BLaER1 (cell line): ENCODE measurements around the gene HOXC11.

Experiments used
- H3K27ac ChIP-seq: shearing (Covaris generic); formaldehyde crosslinking; 2 replicates; pipeline ENCODE4 v1.8.1; 2022
- H3K27me3 ChIP-seq: shearing (Covaris generic); formaldehyde crosslinking; 2 replicates; pipeline ENCODE4 v1.8.1; 2022
- H3K36me3 ChIP-seq: shearing (Covaris generic); formaldehyde crosslinking; 2 replicates; pipeline ENCODE4 v1.8.1; 2022
- H3K4me1 ChIP-seq: shearing (Covaris generic); formaldehyde crosslinking; 2 replicates; pipeline ENCODE4 v1.8.1; 2022
- H3K4me2 ChIP-seq: shearing (Covaris generic); formaldehyde crosslinking; 2 replicates; pipeline ENCODE4 v1.8.1; 2022
- H3K4me3 ChIP-seq: shearing (Covaris generic); formaldehyde crosslinking; 2 replicates; pipeline ENCODE4 v1.8.1; 2022
- H3K9ac ChIP-seq: shearing (Covaris generic); formaldehyde crosslinking; 2 replicates; pipeline ENCODE4 v1.8.1; 2022
- H3K9me3 ChIP-seq: shearing (Covaris generic); formaldehyde crosslinking; 2 replicates; pipeline ENCODE4 v1.8.1; 2022
- H4K20me1 ChIP-seq: shearing (Covaris generic); formaldehyde crosslinking; 2 replicates; pipeline ENCODE4 v1.8.1; 2022
- Cebpa-rat ChIP-seq: shearing (Covaris generic); IDR thresholded peaks from 2 replicates; pipeline ENCODE4 v1.8.1; 2022

Gene HOXC11

GRCh38 chr12:53956914-53957536 lies 15.9 kb upstream of the HOXC11 start:
- Histone ChIP-seq H3K9ac (no peak overlapping the region), H3K27ac (no peak overlapping the region), H3K27me3 (peaks cover 100% of the 10 kb centered on the region), H4K20me1 (peaks cover 99% of the 10 kb centered on the region), H3K9me3 (peaks cover 37% of the 10 kb centered on the region), H3K36me3 (no peaks in the 10 kb centered on the region), H3K4me1 (peaks cover 9% of the 10 kb centered on the region; the same call in 1 of the 2 replicates), H3K4me3 (no peak overlapping the region), H3K4me2 (no peak overlapping the region)
- TF ChIP-seq Cebpa-rat: no peak

- H3K4me3 ChIP-seq: no peak overlapping the region
- H3K4me1 ChIP-seq: peaks cover 9% of the 10 kb centered on the region; the same call in 1 of the 2 replicates
- peaks cover 100% of the 10 kb centered on the region for H3K27me3 ChIP-seq
- H4K20me1 ChIP-seq: peaks cover 98% of the 10 kb centered on the region
- TF ChIP-seq Cebpa-rat: no peak
- no peaks in the 10 kb centered on the region for H3K36me3 ChIP-seq
- no peak overlapping the region for H3K27ac ChIP-seq
- H3K4me2 ChIP-seq: no peak overlapping the region
- peaks cover 37% of the 10 kb centered on the region for H3K9me3 ChIP-seq
- H3K9ac ChIP-seq: no peak overlapping the region
These were observed 14.8 kb upstream of the HOXC11 start for GRCh38 chr12:53958128-53958527.

DNA sequence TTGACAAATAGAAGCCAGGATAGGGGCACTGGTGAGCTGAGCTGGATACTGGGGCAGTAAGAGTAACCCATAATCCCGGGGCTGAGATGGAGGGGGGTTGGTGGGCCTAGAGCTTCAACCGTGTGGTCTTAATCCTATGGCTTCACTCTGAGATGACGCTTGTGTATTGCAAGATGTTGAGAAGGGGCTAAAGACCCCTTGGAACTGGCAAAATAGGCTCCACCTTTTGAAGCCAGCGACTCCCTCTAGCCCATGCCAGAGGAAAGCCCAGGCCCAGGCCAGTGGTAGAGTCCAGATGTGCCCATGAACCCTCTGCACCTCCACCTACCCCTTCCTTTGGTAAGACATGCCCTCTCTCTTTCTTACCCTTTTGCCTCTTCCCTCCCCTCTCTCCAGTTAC lies 13.6 kb upstream of the HOXC11 start:
- TF ChIP-seq Cebpa-rat: no peak

DNA sequence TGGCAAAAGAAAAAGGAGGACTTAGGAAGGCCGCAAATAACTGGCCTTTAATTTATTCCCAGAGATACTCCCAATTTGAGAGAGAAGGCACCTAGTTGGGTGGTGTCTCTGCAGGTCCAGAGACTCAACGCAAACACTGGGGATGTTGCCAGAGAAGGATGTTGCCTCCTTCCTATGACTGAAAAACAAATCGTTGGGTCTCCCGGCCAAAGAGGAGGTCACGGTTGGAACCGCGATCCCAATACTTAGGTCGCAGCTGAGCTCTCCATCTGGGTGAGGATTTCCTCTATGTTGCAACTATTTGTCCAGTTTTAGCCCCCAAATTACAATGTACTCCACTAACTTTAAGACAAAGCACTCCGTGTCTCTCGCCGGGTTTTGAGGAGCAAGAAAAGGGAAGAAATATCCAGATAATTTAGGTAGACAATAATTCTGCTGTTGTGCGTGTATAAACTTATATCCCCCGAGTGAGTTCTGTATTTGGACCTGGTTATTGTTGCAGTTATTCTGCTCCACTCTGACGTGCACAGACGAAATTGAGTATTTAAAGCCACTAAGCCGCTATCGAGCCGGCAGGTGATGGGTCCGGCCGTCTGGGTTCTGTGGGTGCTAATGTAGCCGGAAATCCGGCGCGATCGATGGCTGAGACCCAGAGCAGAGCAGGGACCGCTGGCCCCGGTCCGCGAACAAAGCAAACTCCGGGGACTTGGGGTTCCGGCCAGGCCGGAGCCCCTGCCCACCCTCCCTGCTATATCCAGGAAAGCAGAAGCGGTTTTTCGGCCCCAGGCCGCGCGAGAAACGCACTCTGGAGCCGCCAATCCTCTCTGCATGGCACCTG lies 12.5 kb upstream of the HOXC11 start:
- Histone ChIP-seq H3K36me3 (no peaks in the 10 kb centered on the region), H3K9me3 (peaks cover 34% of the 10 kb centered on the region), H3K4me3 (no peak overlapping the region), H3K9ac (no peak overlapping the region), H4K20me1 (peaks cover 98% of the 10 kb centered on the region), H3K27me3 (peaks cover 100% of the 10 kb centered on the region), H3K4me2 (no peak overlapping the region), H3K27ac (no peak overlapping the region), H3K4me1 (peaks cover 9% of the 10 kb centered on the region; the same call in 1 of the 2 replicates)
- no peak for TF ChIP-seq Cebpa-rat

More for the DNA sequence above, 13.6 kb upstream of the HOXC11 start:
- Histone ChIP-seq H3K27ac (no peak overlapping the region), H3K9me3 (peaks cover 44% of the 10 kb centered on the region), H3K4me2 (no peak overlapping the region), H3K36me3 (no peaks in the 10 kb centered on the region), H4K20me1 (peaks cover 98% of the 10 kb centered on the region), H3K27me3 (peaks cover 100% of the 10 kb centered on the region), H3K4me1 (peaks cover 9% of the 10 kb centered on the region; the same call in 1 of the 2 replicates), H3K9ac (no peak overlapping the region), H3K4me3 (no peak overlapping the region)

- Histone ChIP-seq H3K27ac (no peak overlapping the region), H3K9me3 (peaks cover 27% of the 10 kb centered on the region), H3K4me1 (peaks cover 9% of the 10 kb centered on the region; the same call in 1 of the 2 replicates), H3K27me3 (peaks cover 100% of the 10 kb centered on the region), H3K4me2 (no peak overlapping the region), H3K36me3 (no peaks in the 10 kb centered on the region), H3K4me3 (no peak overlapping the region), H4K20me1 (peaks cover 98% of the 10 kb centered on the region), H3K9ac (no peak overlapping the region)
- TF ChIP-seq Cebpa-rat: no peak
These were observed 11.7 kb upstream of the HOXC11 start for GRCh38 chr12:53961025-53961761.

- H3K27me3 ChIP-seq: peaks cover 100% of the 10 kb centered on the region
These were observed 9.9 kb upstream of the HOXC11 start for GRCh38 chr12:53963005-53963404.

DNA sequence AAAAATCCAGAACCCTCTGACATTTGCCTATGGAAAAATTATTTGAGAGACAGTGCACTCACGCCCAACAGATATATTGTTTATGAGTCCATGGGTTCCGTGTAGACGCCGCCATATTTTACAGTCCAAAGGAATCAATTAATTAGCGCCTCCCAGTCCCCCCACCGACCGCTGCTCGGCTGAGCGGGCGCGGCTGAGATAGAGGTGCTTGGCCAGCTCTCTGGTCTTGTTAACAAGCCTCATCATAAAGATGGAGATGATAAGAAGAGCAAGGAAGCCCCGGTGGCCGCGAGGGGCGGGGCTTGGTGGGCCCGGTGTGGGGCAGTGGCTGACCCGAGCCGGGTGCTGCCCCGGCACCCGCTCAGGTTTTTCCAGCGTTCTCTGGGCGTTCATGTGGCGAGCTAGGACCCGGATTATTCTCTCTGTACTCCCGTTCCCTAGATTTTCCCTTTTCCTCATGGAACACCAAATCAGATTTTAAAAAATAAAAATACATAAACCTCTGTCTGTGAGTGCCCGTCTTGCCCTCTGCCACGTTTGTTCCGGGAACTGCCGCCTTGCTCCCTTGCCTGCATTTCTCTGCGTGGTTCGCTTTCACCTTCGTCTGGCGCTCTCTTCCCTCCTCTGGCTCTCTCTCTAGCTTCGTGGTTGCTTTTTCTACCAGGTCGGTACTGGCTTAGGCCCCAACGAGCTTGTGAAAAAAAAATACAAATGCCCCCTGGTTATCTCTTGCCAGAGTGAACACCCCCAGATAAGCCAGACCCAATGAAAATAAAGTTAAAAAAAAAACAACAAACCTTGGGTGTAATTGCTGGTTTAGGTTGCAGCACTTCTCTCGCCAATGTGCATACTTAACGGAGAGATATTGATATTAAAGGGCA lies 9.3 kb upstream of the HOXC11 start:
- no peaks in the 10 kb centered on the region for H3K36me3 ChIP-seq
- H3K9me3 ChIP-seq: peaks cover 27% of the 10 kb centered on the region
- peaks cover 98% of the 10 kb centered on the region for H4K20me1 ChIP-seq
- H3K27ac ChIP-seq: no peak overlapping the region
- H3K4me2 ChIP-seq: no peak overlapping the region
- H3K4me1 ChIP-seq: no peaks in the 10 kb centered on the region
- peaks cover 100% of the 10 kb centered on the region for H3K27me3 ChIP-seq
- TF ChIP-seq Cebpa-rat: no peak
- H3K9ac ChIP-seq: no peak overlapping the region
- H3K4me3 ChIP-seq: no peak overlapping the region

More at GRCh38 chr12:53963005-53963404, 9.9 kb upstream of the HOXC11 start:
- H3K9ac ChIP-seq: no peak overlapping the region
- no peak overlapping the region for H3K4me2 ChIP-seq
- no peaks in the 10 kb centered on the region for H3K36me3 ChIP-seq
- TF ChIP-seq Cebpa-rat: no peak
- no peaks in the 10 kb centered on the region for H3K4me1 ChIP-seq
- H3K9me3 ChIP-seq: peaks cover 27% of the 10 kb centered on the region
- H4K20me1 ChIP-seq: peaks cover 98% of the 10 kb centered on the region
- no peak overlapping the region for H3K27ac ChIP-seq
- no peak overlapping the region for H3K4me3 ChIP-seq

DNA sequence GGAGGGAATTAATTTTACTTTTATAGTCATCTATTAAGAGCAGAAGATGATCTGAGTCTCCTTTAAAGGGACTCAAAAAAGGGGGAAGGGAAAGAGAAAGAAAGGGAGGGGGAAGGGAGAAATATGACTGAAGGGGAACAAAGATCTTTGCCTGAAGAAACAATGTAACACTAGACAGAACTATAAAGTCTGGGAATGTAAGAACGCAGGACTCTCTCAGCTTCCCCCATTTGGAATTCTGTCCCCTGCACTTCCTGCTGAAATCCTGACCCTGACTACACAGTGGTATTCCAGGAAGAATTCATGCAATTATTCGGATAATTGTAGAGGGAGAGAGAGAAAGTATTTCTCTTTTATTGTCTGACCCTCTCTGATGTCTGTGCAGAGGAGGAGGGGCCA lies 8.6 kb upstream of the HOXC11 start:
- H3K4me1 ChIP-seq: no peaks in the 10 kb centered on the region
- peaks cover 100% of the 10 kb centered on the region for H3K27me3 ChIP-seq
- H3K9ac ChIP-seq: no peak overlapping the region
- no peak overlapping the region for H3K27ac ChIP-seq
- peaks cover 27% of the 10 kb centered on the region for H3K9me3 ChIP-seq
- no peak for TF ChIP-seq Cebpa-rat
- H3K4me3 ChIP-seq: no peak overlapping the region
- no peak overlapping the region for H3K4me2 ChIP-seq
- H4K20me1 ChIP-seq: peaks cover 98% of the 10 kb centered on the region
- H3K36me3 ChIP-seq: no peaks in the 10 kb centered on the region
